GM21360 (cell line): ENCODE data around the gene UNC5C.

ENCODE experiments used
- ATAC-seq: cut with Tn5 transposase; IDR thresholded peaks from one replicate; pipeline ENCODE4 v1.9.1; 2021; ENCODE audit warnings: mild to moderate bottlenecking, moderate library complexity; ENCODE audit not compliant: unreplicated experiment

UNC5C gene

DNA sequence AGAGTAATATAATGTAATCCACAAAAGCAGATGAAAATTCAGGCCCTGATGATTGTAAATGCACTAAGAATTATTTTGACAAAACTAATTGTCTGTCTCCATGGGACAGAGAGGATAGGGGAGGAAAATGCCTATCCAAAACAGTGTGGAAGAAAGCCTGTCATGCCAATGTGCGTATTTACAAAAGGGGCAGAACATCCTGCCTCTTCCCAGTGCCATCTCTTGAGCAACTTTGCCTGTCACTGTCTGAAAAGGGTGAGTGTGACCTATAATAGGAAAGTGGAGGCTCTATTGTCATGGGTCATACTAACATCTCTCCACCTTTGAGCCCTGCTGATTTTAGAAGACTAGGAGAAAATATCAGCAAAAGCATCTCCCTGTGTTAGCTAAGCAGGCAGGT is 264.1 kb downstream of the UNC5C start:
- no peak for ATAC-seq

DNA sequence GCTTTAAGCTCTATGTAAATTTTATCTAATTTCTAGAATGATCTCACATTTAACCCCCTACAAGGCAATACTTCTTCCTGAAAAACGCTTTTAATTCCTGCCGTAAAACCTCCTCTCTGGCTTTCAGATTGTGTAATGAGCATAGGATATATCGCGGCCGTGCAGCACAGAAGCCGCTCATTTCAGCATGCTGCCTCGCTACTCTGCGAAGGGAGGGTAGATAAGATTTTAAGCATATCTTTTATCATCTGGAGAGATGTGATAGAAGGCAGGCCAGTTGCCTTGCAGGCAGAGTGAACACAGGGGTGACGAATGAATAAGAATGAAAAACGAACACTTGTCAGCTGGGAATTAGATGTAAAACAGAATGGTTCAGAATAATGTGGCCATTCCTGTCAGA is 265.5 kb downstream of the UNC5C start:
- no peak for ATAC-seq

DNA sequence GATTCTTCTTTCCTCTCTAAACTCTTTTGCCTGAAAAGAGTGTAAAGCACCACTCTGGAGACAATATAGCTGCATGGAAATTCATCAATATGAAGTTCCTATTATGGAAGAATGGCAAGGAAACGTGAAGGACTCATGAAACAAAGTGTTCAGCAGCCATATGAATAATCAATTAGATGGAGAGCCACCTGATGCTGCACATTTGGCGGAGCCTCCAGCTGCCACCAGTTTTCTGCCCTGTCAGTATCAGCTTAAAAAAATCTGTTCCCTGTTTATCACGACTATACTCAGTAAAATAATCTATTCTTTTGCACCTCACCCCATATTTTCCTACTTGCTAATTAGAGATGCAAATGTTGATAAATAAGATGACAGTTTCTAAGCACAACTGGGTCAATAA is 276.0 kb downstream of the UNC5C start:
- ATAC-seq, result no peak

DNA sequence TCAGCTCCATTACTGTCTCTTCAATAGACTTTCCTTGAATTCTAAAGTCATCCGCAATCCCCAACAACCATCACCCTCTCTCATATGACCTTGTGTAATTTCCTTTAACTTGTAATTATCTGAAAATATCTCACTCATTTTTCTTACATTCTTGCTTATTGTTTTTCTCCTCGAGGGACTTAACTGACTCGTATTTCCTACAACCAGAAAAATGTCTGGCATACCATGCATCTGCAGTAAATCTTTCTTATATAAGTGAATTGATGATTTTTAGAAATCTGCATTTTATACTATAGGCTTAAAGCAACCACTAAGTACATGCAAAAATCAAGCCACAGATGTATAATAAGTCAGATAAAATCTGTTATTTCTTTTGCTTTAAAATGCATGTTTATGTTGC is 276.7 kb downstream of the UNC5C start:
- no peak for ATAC-seq

DNA sequence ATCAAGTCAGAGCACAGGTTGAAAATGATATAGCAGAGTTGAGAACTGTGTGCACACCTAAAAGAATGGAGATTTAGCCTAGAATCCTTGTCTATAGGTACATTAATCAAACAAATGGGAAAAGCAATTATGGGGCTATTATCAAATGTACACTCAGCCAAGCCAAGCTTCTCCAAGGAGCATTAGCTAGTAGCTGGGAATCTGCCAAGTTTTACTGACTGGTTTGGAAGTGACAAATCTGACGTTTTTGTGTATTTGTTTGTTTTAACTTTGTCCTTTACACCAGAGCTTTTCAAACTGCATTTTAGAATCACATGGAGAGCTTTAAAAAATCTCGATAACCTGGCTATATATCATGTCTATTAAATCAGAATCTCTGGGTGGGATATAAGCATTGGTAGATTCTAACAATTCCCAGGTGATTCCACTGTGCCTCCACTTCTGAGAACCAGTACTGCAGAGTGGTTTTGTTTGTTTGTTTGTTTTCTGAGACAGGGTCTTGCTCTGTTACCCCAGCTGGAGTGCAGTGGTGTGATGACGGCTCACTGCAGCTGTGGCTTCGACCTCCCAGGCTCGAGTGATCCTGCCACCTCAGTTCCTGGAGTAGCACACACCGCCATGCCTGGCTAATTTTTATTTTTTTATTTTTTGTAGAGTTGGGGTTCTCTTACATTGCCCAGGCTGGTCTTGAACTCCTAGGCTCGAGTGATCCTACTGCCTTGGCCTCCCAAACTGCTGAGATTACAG is 279.8 kb downstream of the UNC5C start:
- ATAC-seq, result no peak

DNA sequence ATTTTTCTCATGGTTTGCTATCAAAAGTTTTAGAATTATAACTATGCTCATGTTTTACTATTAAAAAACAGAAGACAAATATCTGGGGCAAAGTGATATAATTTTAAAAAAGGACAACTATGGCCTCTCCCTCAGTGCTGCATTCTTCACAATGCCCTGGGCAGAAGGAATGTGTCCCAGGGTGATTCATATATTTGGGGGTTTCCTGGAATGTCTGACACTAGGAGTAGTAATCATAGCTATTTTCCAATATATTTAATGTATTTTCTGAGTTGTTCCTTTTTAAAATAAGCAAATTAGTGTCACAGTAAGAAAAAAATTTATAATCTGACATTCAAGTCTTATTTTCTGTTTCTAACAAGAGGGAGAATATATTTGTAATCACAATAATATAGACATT is 281.7 kb downstream of the UNC5C start:
- ATAC-seq, result no peak

DNA sequence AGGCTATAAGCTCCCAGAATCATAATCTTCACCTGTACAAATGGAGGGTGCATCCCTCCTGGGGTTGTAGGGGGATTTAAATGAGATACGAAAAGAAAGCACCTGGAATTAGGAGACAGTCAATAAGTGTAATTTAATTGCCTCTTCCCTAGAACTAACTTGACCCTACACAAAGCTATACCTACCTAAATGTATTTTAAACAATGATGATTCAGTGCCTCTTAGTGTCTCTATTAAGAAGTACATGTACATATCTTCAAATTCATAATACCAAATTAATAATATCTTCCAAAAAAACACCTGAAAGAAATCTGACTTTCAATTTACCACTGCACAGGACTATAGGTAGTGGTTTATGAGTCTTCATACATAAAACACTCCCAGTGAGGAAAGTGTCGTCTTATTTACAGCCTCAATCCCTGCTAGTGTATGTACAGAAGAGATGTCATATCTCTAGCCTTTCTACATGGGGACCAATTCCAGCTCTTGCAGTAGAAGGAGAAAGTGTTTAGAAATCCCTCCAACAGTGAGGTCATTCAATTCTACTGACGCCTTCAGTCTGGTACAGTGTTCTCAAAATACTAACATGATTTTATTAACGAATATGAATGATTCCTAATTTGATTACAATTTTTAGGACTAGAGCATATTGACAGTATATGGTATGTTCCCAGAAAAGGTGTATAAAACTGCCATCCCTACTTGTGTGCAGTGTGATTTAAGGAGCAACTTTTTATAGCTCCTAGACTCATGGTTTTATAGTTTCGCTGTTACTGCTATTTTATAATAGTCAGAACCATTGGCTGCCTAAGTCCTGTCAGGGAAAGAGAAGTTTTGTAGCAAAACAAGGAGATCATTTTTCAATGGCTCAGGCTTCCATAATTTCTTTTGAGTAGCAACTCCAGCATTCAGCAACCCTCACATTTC is 282.7 kb downstream of the UNC5C start:
- no peak for ATAC-seq

DNA sequence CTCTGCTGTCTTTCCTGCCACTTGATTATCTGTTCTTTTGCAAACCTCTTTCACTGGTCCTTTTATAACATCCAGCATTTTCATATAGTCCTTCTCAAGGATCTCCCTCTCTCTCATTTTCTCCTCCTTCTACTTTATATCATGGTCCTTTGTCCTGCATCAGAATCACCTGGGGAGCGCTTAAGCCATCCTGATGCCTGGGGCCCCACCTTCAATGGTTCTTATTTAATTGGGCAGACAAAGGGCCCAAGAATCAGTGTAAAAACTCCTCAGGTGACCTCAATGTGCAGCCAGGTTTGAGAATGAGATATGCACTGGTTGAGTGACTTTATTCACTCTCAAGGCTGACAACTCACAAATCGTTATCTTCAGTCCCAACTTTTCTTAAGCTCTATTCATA is 283.9 kb downstream of the UNC5C start:
- ATAC-seq, result no peak

DNA sequence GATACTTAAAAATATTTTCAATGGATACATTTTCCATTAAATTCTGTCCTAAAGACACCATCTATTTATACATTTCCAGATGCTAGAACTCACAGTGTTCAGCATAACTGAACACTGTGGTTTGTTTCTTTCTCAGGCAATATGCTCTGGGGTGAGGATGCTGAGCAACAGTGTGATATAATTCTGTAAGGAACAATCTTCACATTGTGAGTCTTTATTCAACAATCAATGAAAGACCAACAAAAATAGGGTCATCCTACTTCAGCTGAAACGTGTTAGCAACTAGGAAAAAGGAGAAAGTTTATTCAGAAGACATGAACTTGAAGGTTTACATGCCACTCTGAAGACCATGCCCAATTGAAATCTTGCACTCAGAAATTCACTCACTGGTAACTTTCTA is 284.8 kb downstream of the UNC5C start:
- ATAC-seq, result no peak

DNA sequence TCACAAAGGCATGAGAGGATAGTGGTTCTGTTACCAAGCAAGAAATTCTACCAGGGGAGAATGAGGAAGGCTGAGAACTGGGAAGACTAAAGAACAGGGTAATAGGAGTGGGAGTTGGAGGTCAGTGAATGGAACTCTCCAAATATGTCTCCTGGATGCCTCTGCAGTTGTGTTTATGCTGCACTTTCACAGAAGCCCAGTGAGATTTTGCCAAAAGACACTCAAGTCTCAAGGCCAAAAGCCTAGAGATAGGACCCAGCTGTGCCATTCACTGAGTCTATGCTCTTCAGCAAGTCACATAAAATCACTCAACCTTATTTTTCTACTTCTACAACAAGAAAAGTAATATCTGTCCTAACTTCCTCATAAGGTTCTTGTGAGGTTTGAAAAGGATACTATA is 285.4 kb downstream of the UNC5C start:
- no peak for ATAC-seq

DNA sequence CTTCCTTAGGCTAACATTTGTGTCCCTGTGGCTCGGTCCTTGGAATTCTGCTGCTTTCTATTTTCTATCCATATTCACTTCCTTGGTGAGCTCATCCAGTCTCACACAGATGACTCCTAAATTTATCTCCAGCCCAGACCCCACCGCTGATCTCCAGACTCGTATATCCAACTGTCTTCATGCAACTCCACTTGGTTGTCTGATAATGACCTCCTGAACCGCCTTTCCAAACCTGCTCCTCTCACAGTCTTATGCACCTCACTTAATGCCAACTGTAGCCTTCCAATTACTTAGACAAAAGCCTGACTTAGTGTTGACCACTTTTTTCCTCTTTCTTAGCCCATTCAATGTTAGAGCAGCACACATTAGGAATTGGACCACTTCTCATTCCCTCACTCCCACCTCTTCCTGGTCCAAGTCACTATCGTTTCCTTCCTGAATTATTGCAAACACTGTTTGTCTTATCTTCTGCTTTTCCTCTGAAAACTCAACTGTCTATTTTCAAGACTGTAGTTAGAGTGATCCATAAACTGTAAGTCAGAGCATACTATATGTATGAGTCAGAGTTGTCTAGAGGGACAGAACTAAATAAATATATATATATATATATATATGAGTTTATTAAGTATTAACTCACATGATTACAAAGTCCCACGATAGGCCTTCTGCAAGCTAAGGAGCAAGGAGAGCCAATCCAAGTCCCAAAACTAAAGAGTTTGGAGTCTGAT is 292.5 kb downstream of the UNC5C start:
- no peak for ATAC-seq

DNA sequence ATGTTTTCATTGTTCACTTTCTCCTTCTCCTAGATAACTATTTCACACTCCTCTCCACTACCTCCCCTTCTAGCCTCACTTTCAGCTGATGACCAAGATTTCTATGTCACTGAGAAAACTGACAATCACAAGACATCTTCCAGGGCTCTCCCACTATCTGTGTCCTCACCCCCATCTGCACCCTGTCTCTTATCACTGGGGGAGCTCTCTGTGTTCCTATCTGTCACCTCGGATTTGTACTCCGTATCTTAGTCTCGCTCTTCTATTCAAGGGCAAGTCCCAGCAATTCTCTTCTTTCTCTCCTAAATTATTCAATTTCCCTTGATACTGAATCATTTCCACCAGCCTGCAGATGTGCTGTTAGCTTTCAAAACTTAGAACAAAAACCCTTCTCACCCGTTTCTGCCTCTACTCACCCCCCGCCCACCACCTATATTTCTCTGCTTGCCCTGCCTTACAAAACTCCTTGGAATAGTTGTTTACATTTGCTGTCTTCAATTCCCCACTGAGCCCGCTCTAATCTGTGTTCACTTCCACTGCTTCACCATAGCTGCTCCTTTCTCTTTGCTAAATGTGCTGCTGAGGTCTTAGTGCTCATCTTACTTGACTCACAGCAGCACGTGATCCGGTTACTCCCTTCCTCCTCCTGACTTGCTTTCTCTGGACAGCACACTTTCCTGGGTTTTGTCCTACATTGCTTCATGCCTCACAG is 293.2 kb downstream of the UNC5C start:
- ATAC-seq, result no peak

DNA sequence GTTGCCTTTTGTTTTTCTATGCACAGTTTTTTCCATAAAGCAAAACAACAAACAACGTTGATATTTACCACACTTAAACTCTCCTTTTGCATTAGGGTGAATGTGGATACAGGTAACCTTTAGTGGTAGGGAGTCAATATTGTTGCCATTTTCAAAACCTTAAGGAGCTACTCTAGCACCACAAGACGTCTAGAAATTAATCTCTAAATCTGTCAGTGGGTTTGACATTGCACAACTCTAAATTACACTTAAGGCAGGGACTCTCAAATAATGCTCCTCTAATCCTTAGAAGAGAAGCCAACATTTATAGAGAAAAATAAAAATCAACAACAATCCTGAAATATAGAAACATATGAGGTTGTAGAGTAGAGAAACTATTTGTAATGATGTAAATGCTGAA is 297.2 kb downstream of the UNC5C start:
- no peak for ATAC-seq

DNA sequence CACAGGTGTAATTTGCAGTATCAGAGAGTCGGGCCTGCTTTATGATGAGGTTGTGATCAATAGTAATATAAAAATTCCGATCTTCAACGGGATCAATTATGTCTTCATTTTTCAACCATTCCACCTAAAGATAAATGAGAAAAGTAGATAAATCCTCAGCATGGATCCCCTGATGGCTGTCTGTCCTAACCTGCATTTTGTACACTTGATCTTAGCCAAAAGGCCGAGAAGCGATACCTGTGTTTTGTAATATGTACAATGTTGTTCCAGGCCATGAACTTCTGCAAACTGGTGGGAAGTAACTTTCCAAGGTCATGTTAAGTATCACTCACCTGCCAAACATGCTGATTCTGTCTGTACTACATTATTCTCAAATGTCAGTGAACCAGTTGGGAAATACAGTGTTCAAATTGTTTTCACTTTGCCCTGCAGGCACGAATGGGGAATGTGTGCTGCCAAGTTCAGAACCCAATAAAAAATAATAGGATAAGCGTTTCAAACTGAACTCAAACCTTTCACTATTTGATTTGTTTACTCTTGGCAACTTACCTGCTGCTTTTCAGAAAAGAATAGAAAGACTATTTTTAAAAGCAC is 298.1 kb downstream of the UNC5C start:
- no peak for ATAC-seq

DNA sequence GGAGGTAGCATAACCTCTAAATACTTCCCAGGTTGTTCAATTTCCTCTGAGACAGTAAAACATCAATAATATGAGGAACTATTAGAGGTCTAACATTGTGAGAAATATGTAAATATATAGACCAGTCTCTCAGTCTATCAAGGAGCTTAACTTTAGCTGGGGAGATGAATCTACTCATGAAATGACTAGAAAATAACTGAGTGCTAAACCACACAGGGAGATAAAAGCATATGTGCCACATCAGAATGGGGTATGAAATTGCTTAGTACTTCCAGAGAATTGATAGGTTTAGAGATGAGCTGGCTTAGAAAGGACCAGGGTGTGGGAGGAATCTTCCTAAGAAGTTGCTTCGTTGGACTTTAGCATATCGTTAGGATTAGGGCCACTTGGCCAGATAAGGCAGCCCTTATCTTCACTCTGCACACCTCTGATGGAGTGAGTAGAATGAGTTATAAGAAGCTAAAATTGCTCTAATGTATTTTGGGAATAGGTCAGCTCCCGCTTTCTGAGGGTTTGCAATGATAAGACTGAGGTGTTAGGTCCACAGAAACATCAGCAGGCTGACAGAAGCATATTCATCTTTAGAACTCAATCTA is 299.2 kb downstream of the UNC5C start:
- ATAC-seq, result no peak

DNA sequence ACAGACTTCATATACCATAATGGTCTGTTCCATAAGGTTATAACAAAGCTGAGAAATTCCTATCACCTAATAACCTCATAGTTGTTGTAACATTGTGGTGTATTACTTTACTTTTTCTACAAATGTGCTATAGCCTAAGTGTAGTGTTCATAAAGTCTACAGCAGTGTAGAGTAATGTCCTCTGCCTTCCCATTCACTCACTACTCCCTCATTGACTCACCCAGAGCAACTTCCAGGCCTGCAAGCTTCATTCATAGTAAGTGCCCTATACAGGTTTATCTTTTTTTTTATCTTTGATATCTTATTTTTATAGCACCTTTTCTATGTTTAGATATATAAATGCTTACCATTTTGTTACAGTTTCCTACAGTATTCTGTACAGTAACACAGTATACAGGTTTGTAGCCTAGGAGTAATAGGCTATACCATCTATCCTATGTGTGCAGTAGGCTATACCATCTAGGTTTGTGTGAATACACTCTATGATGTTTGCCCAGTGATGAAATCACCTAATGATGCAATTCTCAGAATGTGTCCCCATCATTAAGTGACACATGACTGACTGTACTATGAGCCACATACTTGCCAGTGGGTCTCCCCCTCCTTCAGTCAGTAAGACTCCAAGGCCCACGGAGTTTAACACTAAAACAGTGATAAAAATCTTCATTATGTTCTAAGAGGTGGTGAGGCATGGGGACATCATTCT is 299.9 kb downstream of the UNC5C start:
- ATAC-seq, result no peak

DNA sequence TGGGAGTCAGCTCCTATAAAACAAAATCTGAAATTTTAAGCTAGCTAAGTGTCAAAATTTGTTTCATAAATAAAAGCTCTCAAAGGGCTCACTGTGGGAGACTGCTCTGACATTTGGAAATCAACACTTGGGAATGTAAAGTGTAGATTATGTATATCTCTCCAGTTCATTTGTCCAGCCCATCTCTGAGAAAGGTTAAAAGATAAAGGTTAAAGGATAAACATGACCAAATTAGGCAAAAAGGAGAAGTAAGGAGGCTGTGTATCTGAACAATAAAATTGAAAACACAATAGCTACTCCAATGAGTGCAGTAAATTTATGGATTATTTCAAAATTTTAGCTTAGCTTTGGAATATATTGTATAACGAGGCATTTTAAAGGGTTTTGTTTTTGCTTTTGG is 304.9 kb downstream of the UNC5C start:
- ATAC-seq, result no peak

DNA sequence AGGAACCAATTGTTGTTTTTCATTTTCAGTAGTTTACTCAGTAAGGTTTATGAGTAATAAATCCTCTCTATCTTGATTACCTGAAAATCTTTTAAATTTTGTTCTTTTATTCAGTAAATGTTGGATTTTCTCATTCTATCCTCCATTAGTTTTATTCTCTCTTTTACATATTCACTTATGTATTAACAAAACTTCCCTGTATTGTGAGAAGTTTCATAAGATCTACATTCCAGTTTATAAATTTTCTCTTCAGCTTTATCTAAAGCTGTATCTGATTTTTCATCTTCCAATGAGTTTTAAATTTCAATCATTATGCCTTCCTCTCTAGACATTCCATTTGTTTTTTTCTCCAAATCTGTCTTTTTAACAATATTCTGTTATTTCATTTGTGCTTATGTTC is 310.2 kb downstream of the UNC5C start:
- ATAC-seq, result no peak

DNA sequence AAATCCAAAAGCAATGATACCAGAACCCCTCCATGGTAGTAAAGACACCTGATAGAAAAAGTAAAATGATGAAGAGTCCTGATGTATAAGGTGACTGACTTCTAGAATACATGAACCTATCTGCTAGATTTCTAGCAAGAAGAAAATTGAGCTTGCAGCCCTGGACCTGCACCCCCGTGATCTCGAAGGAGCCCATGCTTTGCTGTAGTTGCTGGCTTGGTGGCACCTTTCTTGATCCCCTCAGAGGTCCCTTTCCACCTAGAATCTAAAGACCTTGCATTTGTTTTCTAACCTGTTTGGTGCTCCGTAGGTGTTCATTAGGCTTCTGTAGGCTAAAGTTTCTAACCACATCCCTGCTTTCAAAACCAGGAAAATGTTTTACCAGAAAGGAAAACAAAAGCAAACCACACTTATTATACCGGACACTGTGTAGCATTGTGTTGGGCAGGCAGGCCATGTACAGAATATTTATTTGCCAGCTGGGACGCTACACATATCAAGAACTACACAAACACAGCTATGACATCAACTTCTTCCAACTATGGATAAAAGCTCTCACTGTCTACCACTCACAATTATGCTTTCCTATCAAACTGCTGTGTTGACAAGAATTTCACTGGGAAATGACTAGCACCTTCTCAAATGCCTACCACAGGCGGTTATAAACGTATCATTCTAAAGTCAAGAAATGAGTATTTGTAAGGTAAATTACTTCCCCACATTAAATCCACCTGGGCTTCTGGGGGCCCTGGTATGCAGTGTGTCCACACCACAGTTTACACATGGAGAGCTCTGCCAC is 316.2 kb downstream of the UNC5C start:
- no peak for ATAC-seq
